OCI-LY3 (cell line): ENCODE data around the gene POLD2.

ENCODE experiments used
- H2AFZ ChIP-seq: fragments of 200-600, 300-600 bp; shearing (Covaris generic); 2 replicates; pipeline ENCODE4 v1.6.0; 2014; ENCODE audit warnings: antibody characterized with exemption, low read depth, low read length
- H3K27ac ChIP-seq: fragments of 200-600, 300-600 bp; sonication (generic); 2 replicates; pipeline ENCODE4 v1.5.1; 2014; ENCODE audit warnings: mild to moderate bottlenecking, low read length, moderate library complexity, mixed read lengths
- H3K27me3 ChIP-seq: fragments of 200-600, 300-600 bp; sonication (generic); 2 replicates; pipeline ENCODE4 v1.6.1; 2014; ENCODE audit warnings: low read depth, low read length, mixed read lengths
- H3K36me3 ChIP-seq: fragments of 200-600, 300-600 bp; sonication (generic); replicated peaks from 2 replicates; pipeline ENCODE3; 2014; ENCODE audit warnings: low read depth, low read length, mixed read lengths
- H3K4me1 ChIP-seq: fragments of 300-600, 200-600 bp; sonication (generic); 2 replicates; pipeline ENCODE4 v1.6.1; 2014; ENCODE audit warnings: low read length, mixed read lengths
- H3K4me2 ChIP-seq: fragments of 200-600, 300-600 bp; sonication (generic); 2 replicates; pipeline ENCODE4 v1.6.1; 2014; ENCODE audit warnings: low read length, mixed read lengths
- H3K4me3 ChIP-seq: fragments of 300-600, 200-600 bp; sonication (generic); 2 replicates; pipeline ENCODE4 v1.5.1; 2014; ENCODE audit warnings: antibody characterized with exemption, mild to moderate bottlenecking, low read length, moderate library complexity
- H3K79me2 ChIP-seq: fragments of 300-600, 200-600 bp; shearing (Covaris generic); 2 replicates; pipeline ENCODE4 v1.6.1; 2014; ENCODE audit warnings: mild to moderate bottlenecking, low read length, mixed read lengths
- H3K9ac ChIP-seq: fragments of 300-600, 200-600 bp; shearing (Covaris generic); 2 replicates; pipeline ENCODE4 v1.6.0; 2014; ENCODE audit warnings: mild to moderate bottlenecking, low read length, moderate library complexity
- H3K9me3 ChIP-seq: fragments of 200-600, 300-600 bp; shearing (Covaris generic); 2 replicates; pipeline ENCODE4 v1.6.1; 2014; ENCODE audit warnings: low read length, mixed read lengths; ENCODE audit not compliant: insufficient read depth
- H4K20me1 ChIP-seq: fragments of 200-600, 300-600 bp; sonication (generic); 2 replicates; pipeline ENCODE4 v1.6.1; 2016; ENCODE audit warnings: low read length, mixed read lengths; ENCODE audit not compliant: insufficient read depth
- EZH2phosphoT487 ChIP-seq: fragments of 200-600 bp; shearing (Covaris generic); IDR thresholded peaks from 2 replicates; pipeline ENCODE4 v1.6.1; 2018; ENCODE audit warnings: antibody characterized with exemption, mixed run types, low read depth
- TF ChIP-seq, protein P1 (sequence below): fragments of 200-600, 300-600 bp; sonication (generic); IDR thresholded peaks from 2 replicates; pipeline ENCODE4 v1.5.1; 2014; ENCODE audit warnings: antibody characterized with exemption, low read length, low read depth

POLD2 gene

DNA sequence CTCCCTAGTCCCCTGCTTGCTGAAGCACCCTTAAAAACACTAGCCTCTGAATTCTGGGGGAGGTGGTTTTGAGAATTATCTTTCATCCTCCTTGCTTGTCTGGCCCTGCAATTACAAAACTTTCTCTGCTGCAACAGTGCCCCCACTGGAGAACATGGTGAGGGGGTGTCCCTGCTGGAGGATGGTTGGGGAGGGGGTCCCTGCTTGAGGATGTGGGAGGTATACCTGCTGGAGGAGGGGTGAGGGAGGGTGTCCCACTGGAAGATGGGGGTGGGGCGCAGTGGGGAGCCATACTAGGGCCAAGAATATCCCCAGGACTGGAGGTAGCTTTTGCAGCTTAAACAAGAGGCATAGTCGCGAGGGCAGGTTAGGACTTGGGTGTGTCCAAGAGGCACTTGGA lies 37.8 kb downstream of the POLD2 start:
- no peak for TF ChIP-seq EZH2phosphoT487
- TF ChIP-seq, protein P1, sequence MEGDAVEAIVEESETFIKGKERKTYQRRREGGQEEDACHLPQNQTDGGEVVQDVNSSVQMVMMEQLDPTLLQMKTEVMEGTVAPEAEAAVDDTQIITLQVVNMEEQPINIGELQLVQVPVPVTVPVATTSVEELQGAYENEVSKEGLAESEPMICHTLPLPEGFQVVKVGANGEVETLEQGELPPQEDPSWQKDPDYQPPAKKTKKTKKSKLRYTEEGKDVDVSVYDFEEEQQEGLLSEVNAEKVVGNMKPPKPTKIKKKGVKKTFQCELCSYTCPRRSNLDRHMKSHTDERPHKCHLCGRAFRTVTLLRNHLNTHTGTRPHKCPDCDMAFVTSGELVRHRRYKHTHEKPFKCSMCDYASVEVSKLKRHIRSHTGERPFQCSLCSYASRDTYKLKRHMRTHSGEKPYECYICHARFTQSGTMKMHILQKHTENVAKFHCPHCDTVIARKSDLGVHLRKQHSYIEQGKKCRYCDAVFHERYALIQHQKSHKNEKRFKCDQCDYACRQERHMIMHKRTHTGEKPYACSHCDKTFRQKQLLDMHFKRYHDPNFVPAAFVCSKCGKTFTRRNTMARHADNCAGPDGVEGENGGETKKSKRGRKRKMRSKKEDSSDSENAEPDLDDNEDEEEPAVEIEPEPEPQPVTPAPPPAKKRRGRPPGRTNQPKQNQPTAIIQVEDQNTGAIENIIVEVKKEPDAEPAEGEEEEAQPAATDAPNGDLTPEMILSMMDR, result peak; percentile 38
- Histone ChIP-seq H3K4me2 (no peak overlapping the region), H3K27me3 (no peaks in the 10 kb centered on the region), H3K9me3 (no peaks in the 10 kb centered on the region), H3K27ac (no peak overlapping the region), H3K4me1 (peaks cover 13% of the 10 kb centered on the region), H4K20me1 (no peaks in the 10 kb centered on the region), H2AFZ (no peak overlapping the region), H3K36me3 (peaks cover 6% of the 10 kb centered on the region), H3K9ac (no peak overlapping the region), H3K4me3 (no peak overlapping the region), H3K79me2 (peaks cover 16% of the 10 kb centered on the region)

DNA sequence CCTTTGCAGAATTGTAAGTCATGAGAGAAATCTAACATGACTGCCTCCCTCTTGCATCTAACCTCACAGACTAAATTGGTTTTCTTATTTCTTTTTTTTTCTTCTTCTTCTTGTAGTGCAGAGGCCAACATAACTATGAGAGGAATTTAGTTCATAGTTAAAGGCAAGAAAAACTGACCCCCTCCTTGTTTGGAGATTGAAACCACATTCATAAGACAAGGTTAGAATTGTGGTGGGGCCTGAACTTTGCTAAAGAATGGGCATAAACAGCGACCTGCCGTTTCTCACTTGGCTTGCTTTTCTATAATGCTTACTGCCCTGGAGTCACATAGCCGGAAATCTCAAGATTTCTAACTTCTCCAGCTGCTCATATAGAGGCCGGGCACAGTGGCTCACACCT lies 38.6 kb downstream of the POLD2 start:
- no peak overlapping the region for H3K4me2 ChIP-seq
- no peak overlapping the region for H2AFZ ChIP-seq
- no peak overlapping the region for H3K9ac ChIP-seq
- no peak overlapping the region for H3K4me3 ChIP-seq
- peaks cover 13% of the 10 kb centered on the region for H3K4me1 ChIP-seq
- peaks cover 20% of the 10 kb centered on the region for H3K79me2 ChIP-seq
- H4K20me1 ChIP-seq, result no peaks in the 10 kb centered on the region
- no peaks in the 10 kb centered on the region for H3K9me3 ChIP-seq
- H3K27ac ChIP-seq, result no peak overlapping the region
- peaks cover 15% of the 10 kb centered on the region for H3K36me3 ChIP-seq
- H3K27me3 ChIP-seq, result no peaks in the 10 kb centered on the region
- no peak for TF ChIP-seq EZH2phosphoT487
- TF ChIP-seq, protein P1, result no peak

DNA sequence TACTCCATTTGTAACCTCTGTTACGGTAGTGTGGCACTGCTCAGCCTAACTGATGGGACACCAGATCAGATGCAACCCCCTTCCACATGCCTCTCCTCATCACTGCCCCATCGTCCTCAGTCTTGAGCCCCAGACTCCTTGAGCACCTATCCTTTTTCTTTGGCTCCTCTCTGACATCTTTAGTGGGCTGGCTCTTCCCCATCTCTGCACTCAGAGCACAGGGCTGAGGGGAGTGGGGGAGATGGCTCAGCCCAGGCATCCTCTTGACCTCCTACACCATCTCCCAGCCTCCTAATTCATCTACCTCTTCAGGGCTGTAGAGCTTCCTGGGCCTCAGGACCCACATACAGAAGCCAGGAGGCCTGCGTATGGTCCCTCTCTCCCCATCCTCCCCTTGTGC lies 39.6 kb downstream of the POLD2 start:
- no peak for TF ChIP-seq EZH2phosphoT487
- TF ChIP-seq, protein P1, result no peak
- Histone ChIP-seq H3K36me3 (peaks cover 22% of the 10 kb centered on the region), H3K27ac (no peak overlapping the region), H4K20me1 (no peaks in the 10 kb centered on the region), H2AFZ (no peak overlapping the region), H3K9me3 (no peaks in the 10 kb centered on the region), H3K4me2 (no peak overlapping the region), H3K79me2 (peaks cover 20% of the 10 kb centered on the region), H3K4me1 (peaks cover 13% of the 10 kb centered on the region), H3K4me3 (no peak overlapping the region), H3K9ac (no peak overlapping the region), H3K27me3 (no peaks in the 10 kb centered on the region)

GRCh38 chr7:44082541-44083207 lies 40.7 kb downstream of the POLD2 start:
- Histone ChIP-seq H3K9me3 (no peaks in the 10 kb centered on the region), H2AFZ (peak overlapping the region; percentile 49), H3K27me3 (no peaks in the 10 kb centered on the region), H4K20me1 (no peaks in the 10 kb centered on the region), H3K4me3 (peak overlapping the region; percentile 76), H3K36me3 (peaks cover 34% of the 10 kb centered on the region), H3K9ac (peak overlapping the region; percentile 66), H3K27ac (no peak overlapping the region), H3K4me2 (peak overlapping the region; percentile 69), H3K4me1 (peaks cover 13% of the 10 kb centered on the region), H3K79me2 (peaks cover 20% of the 10 kb centered on the region)
- TF ChIP-seq, protein P1, result no peak
- no peak for TF ChIP-seq EZH2phosphoT487
